Adrenal gland (tissue), 12 donors: ENCODE results near the gene AHNAK2. TPM values are rescaled to one million over a fixed set of nuclear protein-coding genes. Genes with fewer than 3 reads are reported as not detected.

Experiments used
- DNase-seq, 7 donors: peaks; one replicate each; pipeline ENCODE4 v3.0.0-alpha.2; 2019 to 2020
- H3K27ac ChIP-seq, 5 donors: fragments of 200-600 bp; sonication (generic) in 4 of 5; 1 replicate in 3 of 5; 2 replicates in 2 of 5; pipeline versions ENCODE4 v1.5.1 to v1.8.0; 2016 to 2020; ENCODE audit warnings: mild to moderate bottlenecking in 1 of 5
- H3K27me3 ChIP-seq: fragments of 200-600 bp; 2 replicates; pipeline ENCODE4 v1.8.0; 2021
- H3K36me3 ChIP-seq, 2 donors: fragments of 200-600 bp; replicated peaks in 1 of 2; 1 replicate in 1 of 2; 2 replicates in 1 of 2; pipeline versions ENCODE4 v1.5.1 to v1.8.0; 2018 to 2022
- H3K4me1 ChIP-seq, 2 donors: fragments of 200-600 bp; replicated peaks in 1 of 2; 1 replicate in 1 of 2; 2 replicates in 1 of 2; pipeline versions ENCODE4 v1.5.1 to v1.8.0; 2018 to 2021
- H3K4me3 ChIP-seq, 4 donors: fragments of 200-600 bp; sonication (generic) in 3 of 4; one replicate each; pipeline ENCODE4 v1.5.1; 2016 to 2018
- H3K9me3 ChIP-seq, 3 donors: fragments of 200-600 bp; sonication (generic) in 1 of 3; replicated peaks in 1 of 3; 1 replicate in 2 of 3; 2 replicates in 1 of 3; pipeline versions ENCODE4 v1.5.1 to v1.8.0; 2016 to 2021
- POLR2A ChIP-seq, 2 donors: fragments of 450-650 bp; IDR thresholded peaks; one replicate each; pipeline ENCODE4 v1.6.1; 2017; ENCODE audit warnings: antibody characterized with exemption in 2 of 2, mild to moderate bottlenecking in 2 of 2, moderate library complexity in 1 of 2
- whole genome bisulfite sequencing, 4 donors: extraction: QIAGEN DNeasy Blood & Tissue Kit in 2 of 4; methylation state at CpG; one replicate each; pipeline versions ENCODE4 v1.1.5 to v1.1.7; 2013 to 2017; 5-methylcytosine and 5-hydroxymethylcytosine counted together
- intact Hi-C, 2 donors: fragments of 100-400 bp; cut with DNase I; formaldehyde crosslinking; loops; one replicate each; pipeline versions ENCODE4 v1.14.1 to v1.15.0; 2022 to 2023
- polyA plus RNA-seq, 3 donors: library from polyadenylated mRNA; stranded (reverse); fragments of 200-250 nt in 2 of 3; fragments of 350-450 nt in 1 of 3; fragmentation: Illumina TruSeq in 1 of 3; extraction: RNeasy Lipid Tissue Mini Kit (QIAGEN cat#74804) in 1 of 3; gene quantifications; one replicate each; pipeline ENCODE4 v1.2.3, GENCODE V29; 2013 to 2014
- total RNA-seq, 9 donors: library from RNA; depleted of rRNA in 4 of 9; stranded (reverse); fragments of >200 nt in 4 of 9; fragments of 120-200 nt in 1 of 9; fragmentation: NEBNext Ultra II Directional in 1 of 9; extraction: Animal tissue kit (Norgen Biotek cat#: 25700) in 1 of 9; gene quantifications; one replicate each; pipeline versions ENCODE4 v1.1.0 to v1.2.4, GENCODE V29; 2013 to 2023
- TF ChIP-seq, protein P1 (sequence below), 6 experiments: fragments of 450-650 bp in 4 of 6; fragments of 200-600 bp in 2 of 6; sonication (generic) in 1 of 6; IDR thresholded peaks; 1 replicate in 5 of 6; 2 replicates in 1 of 6; pipeline versions ENCODE4 v1.5.1 to v1.8.0; 2016 to 2021; ENCODE audit warnings: antibody characterized with exemption in 6 of 6, mild to moderate bottlenecking in 2 of 6, moderate library complexity in 1 of 6
- donor health status: healthy with polysubstance abuse.
- donor health status: Bipolar disorder and iron deficiency.
- donor health status: DM: yes; HTN: yes; CAD: no.
- donor health status: DM: no; HTN: no; CAD: no.
- donor health status: DM: no; HTN: no; CAD: no.
- donor health status: DM: yes; HTN: yes; CAD: no.

Gene AHNAK2
- total and polyA plus RNA-seq, 12 donors, result 0.67 to 16.0 (median 4.1) TPM

DNA sequence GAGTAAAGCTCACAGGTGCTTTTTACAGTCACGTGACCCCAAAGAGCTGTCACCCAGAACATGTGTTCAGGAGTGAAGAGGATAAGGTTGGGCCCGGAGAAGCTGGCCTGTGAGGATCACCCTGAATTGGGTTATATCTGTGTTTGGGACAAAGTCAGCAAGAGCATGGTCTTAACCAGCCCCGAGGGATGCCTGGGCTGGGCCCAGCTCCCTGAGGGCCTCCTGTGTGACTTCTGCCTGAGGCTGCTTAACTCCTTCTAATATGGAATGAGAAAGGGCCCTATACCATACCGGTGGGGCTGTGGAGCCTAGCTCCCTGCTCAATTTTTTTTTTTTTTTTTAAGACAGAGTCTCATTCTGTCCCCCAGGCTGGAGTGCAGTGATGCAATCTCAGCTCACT is 40.2 kb upstream of the AHNAK2 start:
- Histone ChIP-seq H3K9me3 (no peaks in the 10 kb centered on the region), H3K4me1 (peaks cover 12 to 28% of the 10 kb centered on the region in 2 donors), H3K36me3 (no peaks in the 10 kb centered on the region), H3K4me3 (no peak overlapping the region), H3K27ac (no peak overlapping the region), H3K27me3 (no peaks in the 10 kb centered on the region)
- no peak for DNase-seq
- intact Hi-C loops, result no loop called here
- TF ChIP-seq POLR2A (IDR thresholded peaks at IDR 0.05), result no peak
- TF ChIP-seq, protein P1, sequence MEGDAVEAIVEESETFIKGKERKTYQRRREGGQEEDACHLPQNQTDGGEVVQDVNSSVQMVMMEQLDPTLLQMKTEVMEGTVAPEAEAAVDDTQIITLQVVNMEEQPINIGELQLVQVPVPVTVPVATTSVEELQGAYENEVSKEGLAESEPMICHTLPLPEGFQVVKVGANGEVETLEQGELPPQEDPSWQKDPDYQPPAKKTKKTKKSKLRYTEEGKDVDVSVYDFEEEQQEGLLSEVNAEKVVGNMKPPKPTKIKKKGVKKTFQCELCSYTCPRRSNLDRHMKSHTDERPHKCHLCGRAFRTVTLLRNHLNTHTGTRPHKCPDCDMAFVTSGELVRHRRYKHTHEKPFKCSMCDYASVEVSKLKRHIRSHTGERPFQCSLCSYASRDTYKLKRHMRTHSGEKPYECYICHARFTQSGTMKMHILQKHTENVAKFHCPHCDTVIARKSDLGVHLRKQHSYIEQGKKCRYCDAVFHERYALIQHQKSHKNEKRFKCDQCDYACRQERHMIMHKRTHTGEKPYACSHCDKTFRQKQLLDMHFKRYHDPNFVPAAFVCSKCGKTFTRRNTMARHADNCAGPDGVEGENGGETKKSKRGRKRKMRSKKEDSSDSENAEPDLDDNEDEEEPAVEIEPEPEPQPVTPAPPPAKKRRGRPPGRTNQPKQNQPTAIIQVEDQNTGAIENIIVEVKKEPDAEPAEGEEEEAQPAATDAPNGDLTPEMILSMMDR (IDR thresholded peaks at IDR 0.05), result no peak
- whole genome bisulfite sequencing, 4 donors, result 83 to 96% (median 92%) methylated on average over 4 of the region's 4 CpGs

DNA sequence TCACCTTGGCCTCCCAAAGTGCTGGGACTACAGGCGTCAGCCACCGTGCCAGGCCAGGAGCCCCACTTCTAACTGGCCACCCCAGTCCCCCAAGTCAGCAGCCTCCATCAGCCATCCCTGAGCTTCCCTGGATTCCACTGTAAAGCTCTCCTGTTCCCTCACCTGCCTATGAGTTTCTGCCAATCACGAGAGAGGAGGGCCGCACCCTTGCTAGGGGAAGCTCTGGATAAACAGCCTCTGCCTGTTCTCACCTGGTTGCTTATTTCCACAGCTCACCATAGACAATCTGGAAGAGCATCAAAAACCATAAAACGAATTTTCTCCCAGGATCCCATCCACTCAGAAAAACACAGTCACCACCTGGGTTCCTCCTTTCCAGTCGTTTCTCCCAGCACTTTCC is 37.7 kb upstream of the AHNAK2 start:
- H3K27ac ChIP-seq, result no peak overlapping the region
- H3K4me1 ChIP-seq, result peaks cover 7 to 17% of the 10 kb centered on the region in 2 donors
- 73 to 84% (median 77%) methylated on average over 6 of the region's 6 CpGs for WGBS, 4 donors
- DNase-seq, result no peak
- H3K9me3 ChIP-seq, result no peaks in the 10 kb centered on the region
- H3K4me3 ChIP-seq, result no peak overlapping the region
- intact Hi-C loops, result no loop called here
- no peak for TF ChIP-seq POLR2A (IDR thresholded peaks at IDR 0.05)
- TF ChIP-seq, protein P1 (IDR thresholded peaks at IDR 0.05), result no peak
- H3K36me3 ChIP-seq, result peaks cover 0 to 9% of the 10 kb centered on the region in 2 donors
- H3K27me3 ChIP-seq, result no peaks in the 10 kb centered on the region

DNA sequence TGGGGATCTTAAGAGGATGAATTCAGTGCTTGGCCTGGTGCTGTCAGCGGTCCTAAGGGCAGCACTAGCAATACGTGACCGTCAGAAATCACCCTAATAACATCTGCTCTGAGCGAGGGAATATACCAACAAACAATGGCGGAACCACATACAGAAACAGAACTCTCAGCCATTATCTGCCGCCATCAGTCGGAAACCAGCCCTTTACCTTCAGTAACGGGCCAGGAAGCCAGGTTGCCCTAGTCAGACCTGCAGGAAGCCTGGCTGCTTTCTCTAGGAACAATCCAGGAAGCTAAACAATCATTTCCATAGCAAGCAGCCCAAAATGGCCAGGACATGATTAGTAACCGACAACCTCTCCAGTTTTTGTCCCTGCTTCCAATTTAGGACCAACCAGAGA is 37.1 kb upstream of the AHNAK2 start:
- 76 to 82% (median 77%) methylated on average over 6 to 9 of the region's 9 CpGs for WGBS, 4 donors
- intact Hi-C loops, result no loop called here

DNA sequence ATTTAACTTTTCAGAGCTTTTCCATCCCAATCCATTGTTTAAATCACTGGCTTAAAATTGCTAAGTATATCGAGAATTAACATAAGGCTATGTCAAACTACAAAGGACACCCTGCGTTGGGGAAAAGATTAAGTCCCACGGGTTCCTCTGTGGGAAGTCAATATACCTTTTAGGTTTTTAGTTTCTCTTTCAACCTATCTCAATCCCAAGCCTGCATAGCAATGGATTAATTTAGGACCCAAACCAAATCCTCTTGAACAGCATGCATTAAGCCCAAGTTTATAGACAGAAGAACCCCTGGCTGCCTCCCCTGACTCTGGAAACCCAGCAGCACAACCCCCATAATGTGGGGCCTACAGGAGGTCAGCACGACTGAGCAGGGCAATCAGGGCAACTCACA is 36.5 kb upstream of the AHNAK2 start:
- intact Hi-C loops, result no loop called here

More for the DNA sequence above, 37.1 kb upstream of the AHNAK2 start:
- Histone ChIP-seq H3K4me1 (peaks cover 6 to 17% of the 10 kb centered on the region in 2 donors), H3K27me3 (no peaks in the 10 kb centered on the region), H3K9me3 (no peaks in the 10 kb centered on the region), H3K4me3 (no peak overlapping the region), H3K27ac (no peak overlapping the region), H3K36me3 (peaks cover 0 to 14% of the 10 kb centered on the region in 2 donors)
- no peak for DNase-seq
- TF ChIP-seq, protein P1 (IDR thresholded peaks at IDR 0.05), result no peak
- no peak for TF ChIP-seq POLR2A (IDR thresholded peaks at IDR 0.05)

More for the DNA sequence above, 36.5 kb upstream of the AHNAK2 start:
- Histone ChIP-seq H3K27me3 (no peaks in the 10 kb centered on the region), H3K36me3 (peaks cover 0 to 20% of the 10 kb centered on the region in 2 donors), H3K4me3 (no peak overlapping the region), H3K9me3 (no peaks in the 10 kb centered on the region), H3K4me1 (peaks cover under 1 to 11% of the 10 kb centered on the region in 2 donors), H3K27ac (no peak overlapping the region)
- TF ChIP-seq POLR2A (IDR thresholded peaks at IDR 0.05), result no peak
- TF ChIP-seq, protein P1 (IDR thresholded peaks at IDR 0.05), result no peak
- WGBS, 4 donors, result 81 to 87% (median 85%) methylated on average over 4 of the region's 4 CpGs
- DNase-seq, result no peak
